ENCODE measurements around the gene SAMD11. TPM values are rescaled to one million over a fixed set of nuclear protein-coding genes. Genes with fewer than 3 reads are reported as not detected.

SAMD11 gene
- total RNA-seq, 1 donor from 2014 or later: not detected

DNA sequence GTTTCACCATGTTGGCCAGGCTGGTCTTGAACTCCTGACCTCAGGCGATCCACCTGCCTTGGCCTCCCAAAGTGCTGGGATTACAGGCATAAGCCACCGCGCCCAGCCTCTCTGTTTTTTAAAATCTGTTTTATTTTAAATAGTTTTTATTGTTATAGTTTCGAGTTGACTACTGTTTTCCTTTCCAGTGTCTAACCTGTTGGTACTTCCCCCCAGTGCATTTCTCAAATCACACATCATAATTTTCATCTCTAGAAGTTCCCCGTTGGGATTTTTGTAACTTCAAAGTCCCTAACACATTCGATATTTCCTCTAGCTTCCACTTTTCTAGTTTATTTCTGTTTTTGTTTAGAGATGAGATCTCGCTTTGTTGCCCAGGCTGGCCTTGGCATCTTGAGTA is 68.6 kb downstream of the SAMD11 start:
- TF ChIP-seq, protein P1, sequence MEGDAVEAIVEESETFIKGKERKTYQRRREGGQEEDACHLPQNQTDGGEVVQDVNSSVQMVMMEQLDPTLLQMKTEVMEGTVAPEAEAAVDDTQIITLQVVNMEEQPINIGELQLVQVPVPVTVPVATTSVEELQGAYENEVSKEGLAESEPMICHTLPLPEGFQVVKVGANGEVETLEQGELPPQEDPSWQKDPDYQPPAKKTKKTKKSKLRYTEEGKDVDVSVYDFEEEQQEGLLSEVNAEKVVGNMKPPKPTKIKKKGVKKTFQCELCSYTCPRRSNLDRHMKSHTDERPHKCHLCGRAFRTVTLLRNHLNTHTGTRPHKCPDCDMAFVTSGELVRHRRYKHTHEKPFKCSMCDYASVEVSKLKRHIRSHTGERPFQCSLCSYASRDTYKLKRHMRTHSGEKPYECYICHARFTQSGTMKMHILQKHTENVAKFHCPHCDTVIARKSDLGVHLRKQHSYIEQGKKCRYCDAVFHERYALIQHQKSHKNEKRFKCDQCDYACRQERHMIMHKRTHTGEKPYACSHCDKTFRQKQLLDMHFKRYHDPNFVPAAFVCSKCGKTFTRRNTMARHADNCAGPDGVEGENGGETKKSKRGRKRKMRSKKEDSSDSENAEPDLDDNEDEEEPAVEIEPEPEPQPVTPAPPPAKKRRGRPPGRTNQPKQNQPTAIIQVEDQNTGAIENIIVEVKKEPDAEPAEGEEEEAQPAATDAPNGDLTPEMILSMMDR (IDR thresholded peaks at IDR 0.05): no peak
- ATAC-seq (ENCODE audit: low read depth) (no peak), DNase-seq (no peak)
- ChIA-PET CTCF (interaction anchor here (0.9 to 1.5 kb wide), 2 partner anchors 8 to 10 kb away, joined by 3 to 4 read pairs; no protein-coding TSS in a partner anchor), POLR2A (no interaction called here)
- no peak overlapping the region for H3K4me3 Mint-ChIP-seq
- H3K36me3 Mint-ChIP-seq (ENCODE audit: low read depth): no peaks in the 10 kb centered on the region
- peaks cover 6% of the 10 kb centered on the region for H3K4me1 Mint-ChIP-seq
- peaks cover 2% of the 10 kb centered on the region for H3K9me3 Mint-ChIP-seq
- peaks cover 32% of the 10 kb centered on the region for H3K27me3 Mint-ChIP-seq
- intact Hi-C loops (cut with micrococcal nuclease): no loop called here
- no peak overlapping the region for H3K27ac Mint-ChIP-seq

DNA sequence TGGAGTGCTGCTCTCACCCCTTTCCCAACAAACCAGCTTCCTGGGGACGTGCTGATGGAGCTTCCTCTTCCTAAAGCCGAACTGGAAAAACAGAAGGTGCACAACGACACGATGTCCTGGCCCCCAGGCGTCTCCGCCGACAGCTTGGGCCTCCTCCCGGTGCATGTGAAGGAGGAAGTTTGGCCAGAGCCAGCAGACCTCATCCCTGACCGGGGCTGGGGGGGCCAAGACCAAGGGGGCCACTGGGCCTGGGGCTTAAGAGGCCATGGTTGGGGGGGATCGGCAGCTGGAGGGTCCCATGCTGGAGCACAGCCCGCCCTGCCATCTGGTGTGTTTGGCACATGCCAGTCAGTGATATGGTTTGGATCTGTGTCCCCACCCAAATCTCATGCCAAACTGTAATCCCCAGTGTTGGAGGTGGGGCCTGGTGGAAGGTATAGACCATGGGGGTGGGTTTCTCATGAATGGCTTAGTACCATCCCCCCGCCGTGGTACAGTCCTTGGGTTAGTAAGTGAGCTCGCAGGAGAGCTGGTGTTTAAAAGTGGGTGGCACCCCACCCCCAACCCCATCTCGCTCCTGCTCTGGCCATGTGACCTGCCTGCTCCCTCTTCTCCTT is 69.8 kb downstream of the SAMD11 start:
- Mint-ChIP-seq H3K4me3 (no peak overlapping the region), H3K27ac (no peak overlapping the region), H3K27me3 (peaks cover 28% of the 10 kb centered on the region), H3K36me3 (ENCODE audit: low read depth) (no peaks in the 10 kb centered on the region), H3K4me1 (peaks cover 6% of the 10 kb centered on the region), H3K9me3 (peaks cover 2% of the 10 kb centered on the region)
- TF ChIP-seq, protein P1 (IDR thresholded peaks at IDR 0.05): no peak
- ChIA-PET CTCF (interaction anchor here (1.5 kb wide), 1 partner anchor 9 kb away, joined by 3 read pairs; no protein-coding TSS in a partner anchor), POLR2A (no interaction called here)
- ATAC-seq (ENCODE audit: low read depth): no peak
- DNase-seq: no peak
- intact Hi-C loops (cut with micrococcal nuclease): no loop called here

Other genes with a start within 250 kb of the SAMD11 start
- gene OR4F16, start 237.3 kb upstream of the SAMD11 start, total RNA-seq: not detected in 2 replicates
- gene NOC2L, start 35.3 kb downstream of the SAMD11 start, total RNA-seq: 95.5 and 96.8 TPM in 2 replicates
- gene KLHL17, start 36.7 kb downstream of the SAMD11 start, total RNA-seq: 15.1 and 16.4 TPM in 2 replicates
- 1.3 and 1.4 TPM in 2 replicates for gene PLEKHN1, start 42.6 kb downstream of the SAMD11 start, total RNA-seq
- not detected in 2 replicates for gene PERM1, start 58.2 kb downstream of the SAMD11 start, total RNA-seq
- 0.67 and 1.2 TPM in 2 replicates for gene HES4, start 76.2 kb downstream of the SAMD11 start, total RNA-seq
- 25.8 and 28.9 TPM in 2 replicates for gene ISG15, start 89.6 kb downstream of the SAMD11 start, total RNA-seq
- 25.8 and 27.1 TPM in 2 replicates for gene AGRN, start 96.2 kb downstream of the SAMD11 start, total RNA-seq
- not detected in 2 replicates for gene RNF223, start 150.4 kb downstream of the SAMD11 start, total RNA-seq
- 20.8 and 26.5 TPM in 2 replicates for gene C1orf159, start 192.2 kb downstream of the SAMD11 start, total RNA-seq
- 0.16 TPM in 1 of 2 replicates, not detected in the other for gene TTLL10, start 250.0 kb downstream of the SAMD11 start, total RNA-seq